Islet precursor cell (in vitro differentiated cells): Measurements from ENCODE around the gene MAP2K3.

Experiments
- DNase-seq: peaks from one replicate; pipeline ENCODE4 v3.0.0-alpha.2; 2018

Gene MAP2K3

GRCh38 chr17:21283482-21284318, 811 bp upstream of the MAP2K3 start:
- peak; percentile 76 for DNase-seq

- DNase-seq = no peak
Observed at GRCh38 chr17:21285164-21286065, 904 bp downstream of the MAP2K3 start.

DNA sequence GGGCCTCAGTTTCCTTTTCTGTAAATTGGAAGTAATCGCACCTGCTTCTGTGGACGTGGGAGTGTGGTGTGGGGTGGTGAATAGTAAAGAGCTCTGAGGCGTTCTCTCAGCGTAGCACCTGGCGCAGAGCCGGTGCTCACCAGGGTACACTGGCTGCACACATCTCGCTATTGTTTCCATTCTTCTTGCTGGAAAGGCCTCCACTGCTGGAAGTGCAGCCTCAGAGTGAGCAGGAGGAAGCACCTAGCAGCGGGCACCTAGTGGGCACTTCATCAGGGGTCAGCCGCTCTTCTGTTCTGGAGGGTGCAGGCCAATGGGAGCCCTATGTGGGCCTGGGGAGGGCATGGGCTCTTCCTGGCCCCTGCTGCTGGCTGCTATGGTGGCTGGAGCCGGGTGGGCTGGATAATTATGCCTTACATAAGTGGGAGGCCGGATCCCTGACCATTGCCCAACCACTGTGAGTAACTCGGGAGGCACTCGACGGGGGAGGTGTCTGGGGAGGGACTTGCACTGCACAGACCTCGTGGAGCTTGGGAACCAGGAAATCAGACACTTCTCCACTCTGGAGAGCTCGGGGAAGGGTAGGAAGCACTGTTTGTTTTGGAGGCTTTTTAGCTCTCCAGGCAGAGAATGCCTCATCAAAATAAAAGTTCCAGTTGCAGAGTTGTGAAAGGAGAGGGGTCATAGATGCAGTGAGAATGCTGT, 1.7 kb downstream of the MAP2K3 start:
- peak; percentile 98 for DNase-seq

DNA sequence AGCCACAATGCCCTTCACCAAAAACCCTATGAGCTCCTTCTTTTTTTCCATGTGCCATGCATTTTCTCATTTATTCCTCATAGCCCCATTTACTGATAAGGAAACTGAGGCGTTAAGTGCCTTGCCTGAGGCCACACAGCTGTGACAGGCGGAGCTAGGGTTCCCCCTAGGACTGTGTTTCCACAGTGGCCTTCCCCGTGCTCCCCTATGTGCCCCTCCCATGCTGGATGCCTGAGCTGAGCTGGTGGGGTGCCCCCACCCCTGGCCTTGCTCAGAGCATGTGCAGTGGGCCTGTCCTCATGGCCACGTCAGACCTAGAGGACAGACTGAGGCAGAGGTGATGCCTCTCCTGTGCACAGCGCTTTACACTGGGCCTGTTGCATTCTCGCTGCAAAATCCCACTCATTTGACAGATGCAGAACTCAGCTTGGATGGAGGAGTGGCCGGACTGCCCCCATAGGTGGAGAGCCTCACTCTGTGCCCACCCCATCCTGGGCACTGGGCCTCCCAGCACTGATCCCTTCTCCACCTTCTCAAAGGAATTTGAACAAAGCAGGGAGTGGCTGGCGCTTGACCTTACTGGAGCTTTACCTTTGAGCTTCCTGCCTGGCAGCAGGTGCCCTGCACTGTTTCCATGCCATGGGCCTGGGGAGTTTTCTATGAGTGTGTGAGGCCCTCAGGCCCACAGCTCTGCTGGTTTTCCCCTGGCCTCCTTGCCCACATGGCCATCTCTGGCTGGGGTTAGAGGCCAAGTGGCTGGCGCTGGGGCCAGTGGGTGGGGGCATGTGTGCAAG, 2.6 kb downstream of the MAP2K3 start:
- DNase-seq = no peak

DNA sequence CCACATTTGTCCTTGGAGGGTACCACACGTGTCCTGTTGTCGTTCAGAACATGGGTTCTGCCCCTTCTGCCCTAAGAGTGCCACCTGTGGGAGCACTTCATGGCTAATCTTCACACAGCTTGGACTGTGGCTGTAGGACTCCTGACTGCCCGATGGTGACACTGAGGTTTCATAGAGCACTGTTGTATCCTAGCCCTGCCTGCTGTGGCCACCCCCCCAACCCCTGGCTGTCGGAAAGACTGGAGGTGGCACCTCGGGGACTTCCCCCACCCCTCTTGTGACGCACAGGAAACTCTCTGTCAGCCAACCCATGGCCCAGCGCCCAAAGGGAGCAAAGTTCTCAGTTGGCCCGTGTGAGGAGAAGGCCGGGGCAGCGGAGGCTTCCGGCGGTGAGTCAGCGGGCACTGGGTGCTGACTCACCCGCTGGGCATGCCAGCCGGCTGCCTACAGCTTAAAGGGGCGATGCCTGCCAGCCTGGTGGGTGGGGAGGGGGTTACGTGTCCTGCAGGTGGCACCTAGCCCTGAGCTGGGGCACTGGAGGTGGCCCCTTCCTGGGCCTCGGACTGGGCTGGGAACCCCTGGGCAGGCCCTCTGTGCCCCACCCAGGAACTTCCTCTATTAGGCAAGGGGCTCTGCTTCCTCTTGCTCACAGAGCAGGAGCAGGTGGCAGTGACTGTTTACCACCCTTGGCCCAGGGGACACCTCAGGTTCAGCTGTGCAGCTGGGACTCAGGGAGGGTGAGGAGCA, 3.4 kb downstream of the MAP2K3 start:
- peak; percentile 73 for DNase-seq

- peak; percentile 55 for DNase-seq
Observed at GRCh38 chr17:21288571-21289017, 4.1 kb downstream of the MAP2K3 start.

DNA sequence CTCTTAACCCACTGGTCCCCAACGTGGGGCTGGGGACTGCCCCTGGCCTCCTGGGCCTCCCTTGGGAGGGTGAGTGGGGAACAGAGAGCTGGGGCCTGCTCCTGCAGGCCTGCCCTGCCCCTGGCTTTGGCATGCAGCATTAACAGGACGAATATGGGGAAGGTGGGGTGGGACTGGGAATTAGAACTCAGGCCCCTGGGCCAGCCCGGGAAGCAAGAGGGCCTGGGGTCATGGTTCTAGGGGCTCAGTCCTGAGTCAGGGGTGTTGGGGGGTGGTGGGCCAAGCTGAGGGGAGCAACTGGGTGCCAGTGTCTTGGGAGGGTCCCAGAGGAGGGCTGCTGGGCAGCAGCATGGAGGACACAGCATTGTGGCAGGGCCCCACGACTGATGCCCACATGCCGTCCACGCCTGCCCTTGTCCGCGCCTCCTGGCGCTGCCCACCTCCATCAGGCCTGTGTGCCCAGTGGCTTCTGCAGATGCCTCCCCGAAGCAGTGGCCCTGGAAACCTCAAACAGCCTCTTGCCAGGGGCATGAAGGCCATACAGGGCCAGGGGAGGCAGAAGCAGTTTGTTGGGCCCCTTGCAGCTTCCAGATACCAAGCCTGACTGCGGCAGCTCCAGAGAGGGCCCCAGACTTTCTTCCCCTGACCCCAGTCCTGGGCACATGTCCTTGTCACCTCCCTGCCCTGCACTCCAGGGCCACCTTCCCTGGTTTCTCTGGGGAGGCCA, 4.8 kb downstream of the MAP2K3 start:
- no peak for DNase-seq

DNA sequence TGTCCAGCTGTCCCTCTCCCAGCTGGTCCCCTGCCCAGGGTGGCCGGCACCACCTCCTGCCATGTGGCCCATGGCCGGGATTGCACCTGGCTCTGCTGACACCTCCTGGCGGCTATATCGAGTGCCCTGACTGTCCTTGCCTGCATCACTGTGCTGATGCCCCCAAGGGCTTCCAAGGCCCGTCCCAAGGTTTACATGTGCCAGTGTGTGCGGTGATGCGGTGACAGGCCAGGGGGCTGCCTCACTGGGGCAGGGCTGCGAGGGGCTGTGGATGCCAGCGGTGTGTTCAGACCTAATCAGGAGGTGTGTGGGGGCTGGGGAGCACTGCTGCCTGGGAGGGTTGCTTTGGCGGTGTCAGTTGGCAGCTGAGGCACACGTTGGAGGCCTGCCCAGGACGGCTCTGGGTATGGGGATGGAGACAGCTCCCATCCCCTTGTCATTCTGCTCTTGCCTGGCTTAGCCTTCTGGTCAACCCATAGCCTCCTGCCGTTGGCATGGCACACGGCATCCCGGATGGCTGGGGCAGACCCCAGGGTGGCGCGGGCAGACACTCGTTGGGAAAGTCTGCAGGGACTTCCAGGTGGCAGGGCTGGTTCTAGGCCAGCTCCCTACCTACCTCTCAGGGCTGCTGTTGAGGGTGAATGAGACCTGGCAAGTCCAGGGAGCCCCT, 5.5 kb downstream of the MAP2K3 start:
- no peak for DNase-seq

DNA sequence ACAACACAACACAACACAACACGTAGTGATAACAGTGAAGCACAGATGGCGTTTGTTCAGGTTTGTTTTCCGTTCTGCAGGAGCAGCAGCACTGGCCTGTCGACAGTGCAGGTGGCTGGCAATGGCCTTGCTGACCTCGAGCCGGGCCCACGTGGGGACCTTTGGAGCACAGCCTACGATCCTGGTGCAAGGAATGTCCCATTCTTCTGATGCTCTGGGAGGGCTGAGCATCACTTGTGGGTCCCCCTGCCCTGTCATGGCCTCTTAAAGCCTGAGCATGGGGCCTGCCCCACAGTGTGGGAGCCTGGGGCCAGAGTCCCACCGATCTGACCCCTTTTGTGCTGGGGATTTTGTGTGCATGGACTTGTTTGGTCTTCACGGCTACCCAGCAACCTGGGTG, 6.8 kb downstream of the MAP2K3 start:
- DNase-seq = no peak

- no peak for DNase-seq
Observed at GRCh38 chr17:21291862-21292261, 7.4 kb downstream of the MAP2K3 start.

GRCh38 chr17:21292867-21293830, 8.6 kb downstream of the MAP2K3 start:
- DNase-seq = no peak

DNA sequence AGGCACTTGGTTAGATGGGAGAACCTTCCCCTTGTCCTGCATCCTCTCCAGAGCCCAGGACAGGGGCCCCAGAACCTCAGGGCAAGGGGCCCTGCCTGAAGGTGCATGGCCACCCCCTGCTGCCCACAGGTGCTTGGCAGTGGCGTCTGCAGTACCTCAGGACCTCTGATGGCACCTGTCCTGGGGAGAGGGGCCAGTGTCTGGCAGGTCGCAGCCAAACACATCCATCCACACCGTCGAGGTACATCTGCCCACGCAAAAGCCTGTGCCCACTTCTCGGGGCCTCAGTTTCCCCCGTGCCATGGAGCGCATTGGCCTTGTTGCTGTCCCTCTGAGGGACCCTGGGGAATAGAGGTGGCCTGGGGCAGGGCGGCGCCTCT, 9.3 kb downstream of the MAP2K3 start:
- DNase-seq = no peak

GRCh38 chr17:21294321-21295035, 10.0 kb downstream of the MAP2K3 start:
- no peak for DNase-seq

GRCh38 chr17:21295036-21295952, 10.8 kb downstream of the MAP2K3 start:
- peak; percentile 73 for DNase-seq

GRCh38 chr17:21296097-21297025, 11.8 kb downstream of the MAP2K3 start:
- no peak for DNase-seq

- DNase-seq = no peak
Observed at GRCh38 chr17:21297026-21297520, 12.6 kb downstream of the MAP2K3 start.
